CD14-positive monocyte (primary cell): ENCODE data around the gene NEDD4L. TPM values are rescaled to one million over a fixed set of nuclear protein-coding genes. Genes with fewer than 3 reads are reported as not detected.

Experiments used
- DNase-seq, 3 donors: peaks; one replicate each; pipeline ENCODE4 v3.0.0-alpha.2; 2011 to 2022
- H2AFZ ChIP-seq: 2 replicates; pipeline ENCODE4 v1.6.0; 2012; ENCODE audit warnings: mild to moderate bottlenecking, low read depth, low read length, inconsistent platforms; ENCODE audit not compliant: insufficient read depth, poor library complexity, severe bottlenecking
- H3K27ac ChIP-seq, 2 donors: 1 replicate in 1 of 2; 2 replicates in 1 of 2; pipeline ENCODE4 v1.5.1; 2012 to 2013; ENCODE audit warnings: low read length in 2 of 2, control low read depth in 1 of 2, inconsistent platforms in 1 of 2, low read depth in 1 of 2, mild to moderate bottlenecking in 1 of 2
- H3K27me3 ChIP-seq, 2 donors: one replicate each; pipeline versions ENCODE4 v1.6.0 to v1.6.1; 2011 to 2013; ENCODE audit warnings: low read length in 2 of 2; ENCODE audit not compliant: control insufficient read depth in 2 of 2, insufficient read depth in 2 of 2
- H3K36me3 ChIP-seq, 2 donors: replicated peaks in 1 of 2; 1 replicate in 1 of 2; 2 replicates in 1 of 2; pipeline versions ENCODE4 v1.5.1 to v1.6.1; 2012 to 2013; ENCODE audit warnings: low read length in 2 of 2, control low read depth in 1 of 2, inconsistent platforms in 1 of 2, mild to moderate bottlenecking in 1 of 2; ENCODE audit not compliant: insufficient read depth in 2 of 2, control insufficient read depth in 1 of 2
- H3K4me1 ChIP-seq, 2 donors: 1 replicate in 1 of 2; 2 replicates in 1 of 2; pipeline versions ENCODE4 v1.5.1 to v1.6.1; 2012 to 2013; ENCODE audit warnings: low read length in 2 of 2, control low read depth in 1 of 2, inconsistent platforms in 1 of 2, mild to moderate bottlenecking in 1 of 2, moderate library complexity in 1 of 2; ENCODE audit not compliant: insufficient read depth in 2 of 2, control insufficient read depth in 1 of 2
- H3K4me2 ChIP-seq: replicated peaks from 2 replicates; pipeline ENCODE3; 2012; ENCODE audit warnings: low read length, moderate library complexity, mild to moderate bottlenecking; ENCODE audit not compliant: poor library complexity, severe bottlenecking; ENCODE audit errors: extremely low read depth
- H3K4me3 ChIP-seq, 3 experiments: fragments of 200-600 bp in 1 of 3; sonication (generic) in 1 of 3; replicated peaks in 1 of 3; 1 replicate in 2 of 3; 2 replicates in 1 of 3; pipeline ENCODE4 v1.5.1; 2011 to 2013; ENCODE audit warnings: low read length in 3 of 3, mild to moderate bottlenecking in 3 of 3, control low read depth in 2 of 3, low read depth in 2 of 3, inconsistent platforms in 1 of 3, moderate library complexity in 1 of 3
- H3K79me2 ChIP-seq: 2 replicates; pipeline ENCODE4 v1.6.0; 2012; ENCODE audit warnings: mild to moderate bottlenecking, control low read depth, inconsistent platforms, low read length, moderate library complexity; ENCODE audit not compliant: insufficient read depth
- H3K9ac ChIP-seq: 2 replicates; pipeline ENCODE4 v1.6.0; 2017; ENCODE audit warnings: low read length, mild to moderate bottlenecking; ENCODE audit not compliant: insufficient read depth, poor library complexity, severe bottlenecking
- H3K9me3 ChIP-seq, 2 donors: replicated peaks in 1 of 2; 1 replicate in 1 of 2; 2 replicates in 1 of 2; pipeline versions ENCODE4 v1.5.1 to v1.6.1; 2012 to 2013; ENCODE audit warnings: low read length in 2 of 2, control low read depth in 1 of 2; ENCODE audit not compliant: control insufficient read depth in 1 of 2, insufficient read depth in 1 of 2
- H4K20me1 ChIP-seq: 2 replicates; pipeline ENCODE4 v1.6.0; 2012; ENCODE audit warnings: mild to moderate bottlenecking, low read length, control low read depth, moderate library complexity; ENCODE audit not compliant: insufficient read depth
- H3K27ac Mint-ChIP-seq, 7 donors: one replicate each; pipeline ENCODE4 v1.8.0; 2020; ENCODE audit warnings: mild to moderate bottlenecking in 7 of 7, mixed read lengths in 7 of 7, moderate library complexity in 6 of 7, inconsistent platforms in 2 of 7
- H3K27me3 Mint-ChIP-seq, 3 donors: one replicate each; pipeline ENCODE4 v1.8.0; 2021 to 2022; ENCODE audit warnings: low read depth in 3 of 3, mild to moderate bottlenecking in 3 of 3, mixed read lengths in 3 of 3, moderate library complexity in 3 of 3, inconsistent platforms in 1 of 3
- H3K36me3 Mint-ChIP-seq, 2 donors: one replicate each; pipeline ENCODE4 v1.8.0; 2020; ENCODE audit warnings: mixed read lengths in 2 of 2, inconsistent platforms in 1 of 2, mild to moderate bottlenecking in 1 of 2
- H3K4me1 Mint-ChIP-seq: one replicate; pipeline ENCODE4 v1.8.0; 2020; ENCODE audit warnings: mild to moderate bottlenecking, mixed read lengths
- H3K4me3 Mint-ChIP-seq, 2 donors: one replicate each; pipeline ENCODE4 v1.8.0; 2020; ENCODE audit warnings: mild to moderate bottlenecking in 2 of 2, mixed read lengths in 2 of 2, moderate library complexity in 1 of 2
- H3K9me3 Mint-ChIP-seq, 7 donors: one replicate each; pipeline ENCODE4 v1.8.0; 2020 to 2022; ENCODE audit warnings: mixed read lengths in 7 of 7, mild to moderate bottlenecking in 6 of 7, moderate library complexity in 6 of 7, inconsistent platforms in 2 of 7
- WGBS: methylation state at CpG from one replicate; pipeline ENCODE4 v1.1.5; 2013; ENCODE audit warnings: missing lambda C conversion rate; ENCODE audit not compliant: insufficient coverage; 5-methylcytosine and 5-hydroxymethylcytosine counted together
- intact Hi-C, 2 donors: fragments of 100-400 bp; cut with micrococcal nuclease; formaldehyde crosslinking; loops; one replicate each; pipeline versions ENCODE4 v1.15.0 to v1.15.1; 2023
- polyA plus RNA-seq, 3 donors: library from polyadenylated mRNA; depleted of rRNA in 1 of 3; unstranded in 2 of 3; stranded (reverse) in 1 of 3; fragments of 300-500 nt in 2 of 3; fragments of >200 nt in 1 of 3; fragmentation: Illumina TruSeq in 2 of 3; gene quantifications; 1 replicate in 2 of 3; 2 replicates in 1 of 3; pipeline ENCODE4 v1.2.3, GENCODE V29; 2012 to 2021
- TF ChIP-seq, protein P1 (sequence below): fragments of 200-600 bp; IDR thresholded peaks from one replicate; pipeline ENCODE4 v1.8.0; 2022; ENCODE audit warnings: antibody characterized with exemption, mild to moderate bottlenecking

NEDD4L gene
- polyA plus RNA-seq, 3 donors: 2.5 to 5.2 (median 4.5) TPM

GRCh38 chr18:58218117-58218516 lies 174.1 kb downstream of the NEDD4L start:
- H3K27ac Mint-ChIP-seq: peak overlapping the region in 3 of 7 donors; percentile 27 to 62 (median 51)
- H3K4me2 ChIP-seq: peak overlapping the region; percentile 31
- TF ChIP-seq, protein P1, sequence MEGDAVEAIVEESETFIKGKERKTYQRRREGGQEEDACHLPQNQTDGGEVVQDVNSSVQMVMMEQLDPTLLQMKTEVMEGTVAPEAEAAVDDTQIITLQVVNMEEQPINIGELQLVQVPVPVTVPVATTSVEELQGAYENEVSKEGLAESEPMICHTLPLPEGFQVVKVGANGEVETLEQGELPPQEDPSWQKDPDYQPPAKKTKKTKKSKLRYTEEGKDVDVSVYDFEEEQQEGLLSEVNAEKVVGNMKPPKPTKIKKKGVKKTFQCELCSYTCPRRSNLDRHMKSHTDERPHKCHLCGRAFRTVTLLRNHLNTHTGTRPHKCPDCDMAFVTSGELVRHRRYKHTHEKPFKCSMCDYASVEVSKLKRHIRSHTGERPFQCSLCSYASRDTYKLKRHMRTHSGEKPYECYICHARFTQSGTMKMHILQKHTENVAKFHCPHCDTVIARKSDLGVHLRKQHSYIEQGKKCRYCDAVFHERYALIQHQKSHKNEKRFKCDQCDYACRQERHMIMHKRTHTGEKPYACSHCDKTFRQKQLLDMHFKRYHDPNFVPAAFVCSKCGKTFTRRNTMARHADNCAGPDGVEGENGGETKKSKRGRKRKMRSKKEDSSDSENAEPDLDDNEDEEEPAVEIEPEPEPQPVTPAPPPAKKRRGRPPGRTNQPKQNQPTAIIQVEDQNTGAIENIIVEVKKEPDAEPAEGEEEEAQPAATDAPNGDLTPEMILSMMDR: no peak

GRCh38 chr18:58221060-58221725 lies 177.2 kb downstream of the NEDD4L start:
- no peak for DNase-seq
- H2AFZ ChIP-seq: no peak overlapping the region
- no peak overlapping the region for H3K4me3 ChIP-seq
- no peaks in the 10 kb centered on the region for H3K9me3 ChIP-seq
- H3K36me3 Mint-ChIP-seq: peaks cover 0 to 4% of the 10 kb centered on the region in 2 donors
- 98% methylated on average over 6 of the region's 12 CpGs for WGBS
- H3K27ac Mint-ChIP-seq: no peak overlapping the region
- H4K20me1 ChIP-seq: no peaks in the 10 kb centered on the region
- peak overlapping the region in 1 of 2 donors; percentile 59 for H3K4me3 Mint-ChIP-seq
- no peak overlapping the region for H3K27ac ChIP-seq
- H3K4me1 ChIP-seq: peaks cover 8 to 53% of the 10 kb centered on the region in 2 donors
- peaks cover 51 to 60% (median 52%) of the 10 kb centered on the region in 3 donors for H3K27me3 Mint-ChIP-seq
- peaks cover 30 to 64% of the 10 kb centered on the region in 2 donors for H3K27me3 ChIP-seq
- intact Hi-C loops: loop anchor here (10.0 kb wide), 2 partner anchors 84 to 94 kb away; no protein-coding TSS in a partner anchor
- TF ChIP-seq, protein P1: no peak
- no peak overlapping the region for H3K4me2 ChIP-seq
- no peaks in the 10 kb centered on the region for H3K36me3 ChIP-seq
- H3K9me3 Mint-ChIP-seq: peaks cover 0 to 7% (median 3%) of the 10 kb centered on the region in 7 donors
- no peak overlapping the region for H3K9ac ChIP-seq
- no peaks in the 10 kb centered on the region for H3K79me2 ChIP-seq
- peaks cover 59% of the 10 kb centered on the region for H3K4me1 Mint-ChIP-seq

More at GRCh38 chr18:58218117-58218516, 174.1 kb downstream of the NEDD4L start:
- H3K36me3 Mint-ChIP-seq: peaks cover 0 to 7% of the 10 kb centered on the region in 2 donors
- Histone ChIP-seq H3K4me3 (no peak overlapping the region), H3K79me2 (no peaks in the 10 kb centered on the region), H3K27ac (no peak overlapping the region), H3K9me3 (no peaks in the 10 kb centered on the region), H4K20me1 (no peaks in the 10 kb centered on the region), H3K27me3 (peaks cover 44 to 73% of the 10 kb centered on the region in 2 donors), H3K4me1 (peaks cover 21 to 69% of the 10 kb centered on the region in 2 donors), H2AFZ (no peak overlapping the region), H3K36me3 (no peaks in the 10 kb centered on the region), H3K9ac (no peak overlapping the region)
- H3K4me1 Mint-ChIP-seq: peaks cover 68% of the 10 kb centered on the region
- peak; percentile 38 to 61 (median 59) for DNase-seq
- intact Hi-C loops: no loop called here
- peaks cover 61 to 68% (median 63%) of the 10 kb centered on the region in 3 donors for H3K27me3 Mint-ChIP-seq
- no CpG with 5 or more reads among the region's 1 CpG for WGBS
- peak overlapping the region in 1 of 2 donors; percentile 64 for H3K4me3 Mint-ChIP-seq
- peaks cover 0 to 7% (median 3%) of the 10 kb centered on the region in 7 donors for H3K9me3 Mint-ChIP-seq
